NT2/D1 (cell line): ENCODE results near the gene RERE.

Experiments
- DNase-seq: peaks from one replicate; pipeline ENCODE4 v3.0.0-alpha.2; 2011; ENCODE audit warnings: low read depth, low spot score
- H3K27me3 ChIP-seq: 2 replicates; pipeline ENCODE4 v1.6.0; 2011; ENCODE audit warnings: mild to moderate bottlenecking; ENCODE audit not compliant: insufficient read length, insufficient read depth
- H3K36me3 ChIP-seq: 2 replicates; pipeline ENCODE4 v1.6.1; 2011; ENCODE audit warnings: mild to moderate bottlenecking, low read length, mixed read lengths; ENCODE audit not compliant: insufficient read depth, insufficient read length
- H3K4me1 ChIP-seq: 2 replicates; pipeline ENCODE4 v1.5.1; 2011; ENCODE audit not compliant: insufficient read depth, insufficient read length
- H3K4me3 ChIP-seq: 2 replicates; pipeline ENCODE4 v1.5.1; 2011; ENCODE audit warnings: low read depth; ENCODE audit not compliant: insufficient read length
- H3K9ac ChIP-seq: 2 replicates; pipeline ENCODE4 v1.6.0; 2011; ENCODE audit warnings: low read depth; ENCODE audit not compliant: insufficient read length
- H3K9me3 ChIP-seq: 2 replicates; pipeline ENCODE4 v1.5.1; 2011; ENCODE audit warnings: mild to moderate bottlenecking, low read length; ENCODE audit not compliant: insufficient read depth
- SUZ12 ChIP-seq: IDR thresholded peaks from 2 replicates; pipeline ENCODE4 v1.6.1; 2011; ENCODE audit not compliant: insufficient read length, insufficient read depth; ENCODE audit errors: extremely low read depth
- YY1 ChIP-seq: IDR thresholded peaks from 2 replicates; pipeline ENCODE4 v1.6.1; 2011; ENCODE audit not compliant: insufficient read length, insufficient read depth
- ZNF274 ChIP-seq: IDR thresholded peaks from 2 replicates; pipeline ENCODE4 v1.6.1; 2011; ENCODE audit warnings: mild to moderate bottlenecking, low read depth, low read length

Gene RERE

DNA sequence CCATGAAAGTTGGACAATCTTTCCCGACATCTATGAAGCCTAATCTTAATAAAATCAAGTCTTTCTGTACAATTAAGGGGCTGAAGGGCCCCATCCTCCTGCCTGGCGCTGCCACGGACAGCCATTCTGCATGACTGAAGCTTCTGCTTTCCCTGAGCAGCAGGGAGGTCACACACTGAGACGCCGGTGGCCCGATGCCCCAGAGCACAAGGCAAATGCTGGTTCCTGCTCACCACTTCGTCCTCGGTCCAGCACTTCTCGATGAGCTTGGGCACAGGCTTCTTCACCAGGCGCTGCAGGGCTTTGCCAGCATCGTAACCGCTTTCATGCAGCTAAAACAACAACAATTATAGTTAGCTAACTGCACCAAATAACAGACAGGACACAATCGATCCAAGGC lies 351.7 kb downstream of the RERE start:
- Histone ChIP-seq H3K27me3 (no peaks in the 10 kb centered on the region), H3K36me3 (no peaks in the 10 kb centered on the region), H3K9ac (no peak overlapping the region), H3K9me3 (no peaks in the 10 kb centered on the region), H3K4me3 (no peak overlapping the region), H3K4me1 (peaks cover 13% of the 10 kb centered on the region)
- no peak for DNase-seq
- no peak for TF ChIP-seq YY1
- no peak for TF ChIP-seq ZNF274
- TF ChIP-seq SUZ12, result no peak

DNA sequence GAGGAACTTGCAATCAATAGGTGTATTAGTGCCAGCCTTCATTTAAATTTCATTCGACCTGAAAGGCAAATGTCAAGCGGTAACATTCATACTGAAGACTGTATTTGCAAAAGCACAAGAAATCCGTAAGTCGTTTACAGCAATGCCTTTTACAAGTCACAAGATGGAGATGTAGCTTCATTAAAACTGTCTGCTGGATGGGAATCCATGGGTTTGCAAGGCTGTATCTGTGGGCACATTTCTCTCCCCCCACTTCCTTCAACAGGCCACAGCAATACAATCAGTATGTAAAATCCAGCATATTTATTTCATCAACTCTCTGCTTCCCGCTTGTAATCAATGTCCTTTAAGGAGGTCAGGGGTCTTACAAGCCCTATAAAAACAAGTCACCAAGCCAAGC lies 352.4 kb downstream of the RERE start:
- Histone ChIP-seq H3K27me3 (no peaks in the 10 kb centered on the region), H3K4me3 (no peak overlapping the region), H3K36me3 (no peaks in the 10 kb centered on the region), H3K9ac (no peak overlapping the region), H3K4me1 (peaks cover 13% of the 10 kb centered on the region), H3K9me3 (no peaks in the 10 kb centered on the region)
- DNase-seq, result no peak
- no peak for TF ChIP-seq YY1
- TF ChIP-seq SUZ12, result no peak
- no peak for TF ChIP-seq ZNF274

DNA sequence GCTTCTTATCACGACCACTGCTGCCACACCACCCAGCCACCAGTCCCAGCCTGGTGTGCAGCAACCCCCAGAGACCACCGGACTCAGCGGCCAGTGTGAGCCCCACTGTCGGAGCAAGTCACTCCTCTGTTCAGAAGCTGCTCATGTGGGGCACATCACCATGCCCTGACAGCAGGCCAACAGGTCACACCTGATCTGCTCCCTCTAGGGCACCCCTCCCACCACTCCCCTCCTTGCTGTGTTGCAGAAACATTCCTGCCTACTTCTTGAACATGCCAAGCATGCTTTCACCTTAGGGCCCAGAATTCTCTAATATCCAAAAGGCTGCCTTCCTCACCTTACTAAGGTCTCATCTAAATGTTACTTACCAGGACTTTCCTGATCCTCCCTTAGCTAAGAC lies 353.1 kb downstream of the RERE start:
- no peak for DNase-seq
- no peak for TF ChIP-seq YY1
- no peak for TF ChIP-seq ZNF274
- TF ChIP-seq SUZ12, result no peak
- Histone ChIP-seq H3K4me3 (no peak overlapping the region), H3K9me3 (no peaks in the 10 kb centered on the region), H3K27me3 (no peaks in the 10 kb centered on the region), H3K36me3 (no peaks in the 10 kb centered on the region), H3K9ac (no peak overlapping the region), H3K4me1 (peaks cover 11% of the 10 kb centered on the region)

DNA sequence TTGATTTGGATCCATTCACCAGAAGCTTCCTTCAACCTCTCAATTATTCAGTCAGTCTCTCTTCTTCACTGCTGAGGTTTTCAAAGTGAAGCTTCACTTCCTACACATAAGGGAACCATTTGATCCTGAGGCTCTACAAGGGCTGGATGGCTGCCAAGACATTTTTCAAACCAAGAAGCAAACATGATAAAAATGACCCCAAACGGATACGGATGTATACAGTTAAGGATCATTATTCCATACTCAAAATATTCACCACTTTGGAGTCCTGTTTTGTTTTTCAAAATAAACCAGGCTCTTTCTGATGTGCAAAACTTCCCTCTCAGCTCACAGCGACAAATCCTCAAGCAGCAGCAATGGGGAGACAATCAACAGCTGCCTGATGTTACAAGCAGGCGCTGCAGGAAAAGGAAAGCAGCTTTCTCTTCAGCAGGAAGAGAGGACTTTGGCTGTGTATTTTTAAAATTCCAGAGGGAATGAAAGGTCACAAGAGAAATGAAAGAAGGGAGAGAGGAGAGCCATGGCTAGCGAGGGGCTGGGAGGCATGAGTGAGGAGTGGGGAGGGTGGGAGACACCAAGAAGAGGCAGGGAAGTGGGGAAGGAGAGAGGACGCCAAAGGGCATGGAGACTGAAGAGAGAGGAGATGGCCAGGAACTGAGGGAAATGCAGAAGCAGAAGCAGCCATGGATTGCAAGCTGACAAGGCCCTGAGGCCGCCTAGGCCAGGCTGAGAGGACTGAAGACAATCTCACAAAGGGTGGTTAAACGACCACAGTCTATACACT lies 354.1 kb downstream of the RERE start:
- H3K9ac ChIP-seq, result peak overlapping the region; percentile 25
- H3K36me3 ChIP-seq, result no peaks in the 10 kb centered on the region
- peaks cover 11% of the 10 kb centered on the region for H3K4me1 ChIP-seq
- no peak for TF ChIP-seq ZNF274
- TF ChIP-seq SUZ12, result no peak
- no peak for TF ChIP-seq YY1
- H3K4me3 ChIP-seq, result no peak overlapping the region
- DNase-seq, result no peak
- H3K27me3 ChIP-seq, result no peaks in the 10 kb centered on the region
- H3K9me3 ChIP-seq, result no peaks in the 10 kb centered on the region

DNA sequence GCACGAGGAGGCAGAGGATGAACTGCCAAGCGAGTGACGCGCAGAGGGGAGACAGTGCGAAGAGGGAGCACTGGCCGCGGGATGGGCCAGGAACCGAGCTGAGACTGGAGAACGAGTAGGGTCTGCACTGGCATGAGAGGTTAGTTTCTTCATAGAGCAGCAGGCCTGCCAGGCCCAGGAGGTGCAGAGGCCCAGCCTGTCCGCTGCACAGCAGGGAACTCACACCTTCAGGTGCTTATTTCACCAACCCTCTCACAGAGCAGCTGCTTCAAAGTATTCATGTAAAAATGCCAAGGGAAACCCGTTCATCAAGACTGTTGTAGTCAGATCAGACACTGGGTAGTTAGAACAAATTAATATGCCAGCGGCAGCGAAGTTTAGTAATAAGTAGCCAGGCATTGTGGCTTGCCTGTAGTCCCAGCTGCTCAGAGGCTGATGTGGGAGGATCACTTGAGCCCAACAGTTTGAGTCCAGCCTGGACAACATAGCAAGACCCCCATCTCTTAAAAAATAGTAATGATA lies 355.0 kb downstream of the RERE start:
- TF ChIP-seq ZNF274 (no peak), SUZ12 (no peak), YY1 (no peak)
- no peak for DNase-seq
- Histone ChIP-seq H3K4me3 (no peak overlapping the region), H3K27me3 (no peaks in the 10 kb centered on the region), H3K36me3 (no peaks in the 10 kb centered on the region), H3K9ac (no peak overlapping the region), H3K4me1 (peaks cover 11% of the 10 kb centered on the region), H3K9me3 (no peaks in the 10 kb centered on the region)

DNA sequence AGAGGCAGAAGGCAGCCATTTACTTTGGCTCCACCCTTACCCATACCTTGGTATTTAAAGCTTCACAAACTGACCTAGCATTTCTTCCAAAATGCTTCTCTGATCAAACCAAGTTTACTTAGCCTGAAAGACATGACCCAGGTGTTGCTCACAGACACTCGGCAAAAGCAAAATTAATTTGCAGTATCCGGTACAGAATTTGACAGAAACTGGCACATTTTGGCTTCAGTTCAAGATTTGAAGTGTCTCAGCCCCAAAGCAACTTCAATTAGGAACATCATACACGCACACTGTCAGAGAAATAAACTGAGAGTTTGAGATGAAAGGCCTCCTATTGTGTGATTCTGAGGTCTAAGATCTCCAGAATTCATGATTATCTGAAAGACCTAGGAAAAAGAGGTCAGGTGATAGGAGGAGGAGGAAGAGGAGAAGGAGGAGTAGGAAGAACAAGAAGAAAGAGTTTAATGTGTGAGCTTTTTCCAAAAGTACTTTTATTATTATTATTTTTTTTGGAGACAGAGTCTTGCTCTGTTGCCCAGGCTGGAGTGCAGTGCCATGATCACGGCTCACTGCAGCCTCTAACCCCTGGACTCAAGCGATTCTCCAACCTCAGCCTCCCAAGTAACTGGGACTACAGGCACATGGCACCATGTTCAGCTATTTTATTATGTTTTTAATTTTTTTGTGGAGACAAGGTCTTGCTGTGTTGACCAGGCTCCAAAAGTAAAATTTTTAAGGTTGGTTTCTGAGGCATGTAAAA lies 355.9 kb downstream of the RERE start:
- no peaks in the 10 kb centered on the region for H3K27me3 ChIP-seq
- no peaks in the 10 kb centered on the region for H3K9me3 ChIP-seq
- DNase-seq, result no peak
- no peak for TF ChIP-seq YY1
- TF ChIP-seq ZNF274, result no peak
- TF ChIP-seq SUZ12, result no peak
- H3K4me1 ChIP-seq, result peaks cover 11% of the 10 kb centered on the region
- H3K36me3 ChIP-seq, result no peaks in the 10 kb centered on the region
- H3K9ac ChIP-seq, result no peak overlapping the region
- no peak overlapping the region for H3K4me3 ChIP-seq

DNA sequence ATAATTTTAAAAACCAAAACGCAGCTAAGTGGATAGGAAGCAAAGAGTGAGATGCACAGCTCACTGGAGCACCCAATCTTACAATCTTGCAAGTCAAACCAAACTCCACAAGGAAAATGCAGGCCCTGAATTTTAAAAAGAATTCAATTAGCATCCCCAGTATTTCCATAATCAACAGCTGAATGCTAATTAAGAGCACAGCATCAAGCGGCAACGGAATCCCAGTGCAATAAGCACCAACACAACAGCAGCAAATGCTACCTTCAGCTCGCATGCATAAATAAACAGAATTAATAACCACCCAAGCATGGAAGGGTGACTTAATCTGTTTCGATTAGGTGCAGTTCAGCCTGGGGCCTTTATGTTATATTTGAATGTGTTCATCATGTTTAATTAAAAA lies 356.7 kb downstream of the RERE start:
- no peaks in the 10 kb centered on the region for H3K36me3 ChIP-seq
- no peak overlapping the region for H3K9ac ChIP-seq
- H3K4me3 ChIP-seq, result no peak overlapping the region
- TF ChIP-seq ZNF274, result no peak
- DNase-seq, result no peak
- no peaks in the 10 kb centered on the region for H3K27me3 ChIP-seq
- peaks cover 11% of the 10 kb centered on the region for H3K4me1 ChIP-seq
- H3K9me3 ChIP-seq, result no peaks in the 10 kb centered on the region
